ENCODE data around the gene RNASET2.

DNA sequence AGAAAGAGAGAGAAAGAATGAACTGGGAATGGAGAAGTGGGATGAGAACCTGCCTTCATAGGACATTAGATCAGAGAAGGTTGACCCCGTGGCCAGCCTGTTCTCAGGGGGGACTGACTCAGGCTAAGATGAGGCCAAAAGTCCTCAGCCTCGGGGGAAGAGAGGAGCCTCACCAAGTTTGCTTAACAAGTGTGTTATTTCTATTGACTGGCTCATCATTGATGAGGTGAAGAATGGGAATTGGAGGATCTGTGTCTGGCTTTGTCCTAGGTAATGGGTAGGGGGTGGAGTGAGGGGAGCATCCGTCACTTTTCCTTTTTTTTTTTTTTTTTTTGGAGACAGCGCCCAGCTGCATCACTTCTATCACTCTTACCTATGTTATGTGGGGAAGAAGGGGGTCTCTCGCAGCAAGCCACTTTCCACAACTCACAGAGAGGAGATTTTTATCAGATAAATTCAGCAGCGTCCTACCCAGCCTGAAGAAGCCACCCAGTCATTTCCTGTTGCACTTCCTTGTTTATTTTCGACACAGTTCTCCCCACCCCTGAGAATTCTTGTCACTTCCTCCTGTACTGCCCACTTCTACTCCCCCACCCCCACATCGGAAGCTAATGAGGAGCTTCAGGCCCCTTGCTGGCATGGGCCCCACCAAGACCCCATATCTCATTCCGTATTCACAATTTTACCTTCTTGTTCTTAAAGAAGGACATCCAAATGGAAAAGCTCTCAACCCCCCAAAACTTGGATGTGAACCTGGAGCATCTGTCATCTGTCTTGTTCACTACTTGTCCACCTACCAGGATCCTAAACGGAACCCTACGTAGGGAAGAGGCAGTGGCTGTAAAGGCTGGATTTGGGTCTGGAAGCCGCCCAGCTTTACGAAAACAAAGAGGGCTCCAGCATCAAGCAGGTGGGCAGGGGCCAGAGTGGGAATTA is 2.8 kb upstream of the RNASET2 start:
- TF ChIP-seq, protein P1, sequence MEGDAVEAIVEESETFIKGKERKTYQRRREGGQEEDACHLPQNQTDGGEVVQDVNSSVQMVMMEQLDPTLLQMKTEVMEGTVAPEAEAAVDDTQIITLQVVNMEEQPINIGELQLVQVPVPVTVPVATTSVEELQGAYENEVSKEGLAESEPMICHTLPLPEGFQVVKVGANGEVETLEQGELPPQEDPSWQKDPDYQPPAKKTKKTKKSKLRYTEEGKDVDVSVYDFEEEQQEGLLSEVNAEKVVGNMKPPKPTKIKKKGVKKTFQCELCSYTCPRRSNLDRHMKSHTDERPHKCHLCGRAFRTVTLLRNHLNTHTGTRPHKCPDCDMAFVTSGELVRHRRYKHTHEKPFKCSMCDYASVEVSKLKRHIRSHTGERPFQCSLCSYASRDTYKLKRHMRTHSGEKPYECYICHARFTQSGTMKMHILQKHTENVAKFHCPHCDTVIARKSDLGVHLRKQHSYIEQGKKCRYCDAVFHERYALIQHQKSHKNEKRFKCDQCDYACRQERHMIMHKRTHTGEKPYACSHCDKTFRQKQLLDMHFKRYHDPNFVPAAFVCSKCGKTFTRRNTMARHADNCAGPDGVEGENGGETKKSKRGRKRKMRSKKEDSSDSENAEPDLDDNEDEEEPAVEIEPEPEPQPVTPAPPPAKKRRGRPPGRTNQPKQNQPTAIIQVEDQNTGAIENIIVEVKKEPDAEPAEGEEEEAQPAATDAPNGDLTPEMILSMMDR (IDR thresholded peaks at IDR 0.05): no peak
- TF ChIP-seq POLR2A (IDR thresholded peaks at IDR 0.05): no peak

Data from lower leg skin (tissue), 3 donors.